H1 (cell line): ENCODE results near the gene CACNA1D. TPM values are rescaled to one million over a fixed set of nuclear protein-coding genes. Genes with fewer than 3 reads are reported as not detected.
A peak's percentile ranks its signal among the peaks of the same experiment; 100 is the strongest.

Experiments used
- CTCF ChIA-PET: fragments of 300-600 bp; sonication (Branson Sonifier 250); formaldehyde crosslinking; loops from one replicate; lab custom pipeline; 2021; ENCODE audit not compliant: partially characterized antibody; lab: Charles Lee
- POLR2A ChIA-PET: fragments of 300-600 bp; sonication (Branson Sonifier 250); formaldehyde crosslinking; loops from one replicate; lab custom pipeline; 2021; ENCODE audit warnings: inconsistent platforms; ENCODE audit not compliant: partially characterized antibody; lab: Charles Lee
- DNase-seq, 2 experiments: peaks; one replicate each; pipeline versions ENCODE4 v3.0.0 to v3.0.0-alpha.2; 2010 to 2022; ENCODE audit warnings: low spot score in 2 of 2, low read depth in 1 of 2, mixed read lengths in 1 of 2
- FAIRE-seq: peaks from 2 replicates; lab custom pipeline; 2011; peaks lifted over from hg19 to GRCh38; lab: Jason Lieb, UNC
- H2AFZ ChIP-seq: 2 replicates; pipeline ENCODE4 v1.8.1; 2012; ENCODE audit warnings: low read length, inconsistent platforms
- H2AK5ac ChIP-seq: 2 replicates; pipeline ENCODE4 v1.6.1; 2013; ENCODE audit warnings: low read depth, low read length
- H2BK120ac ChIP-seq: replicated peaks from 2 replicates; pipeline ENCODE3; 2013; ENCODE audit warnings: low read depth, low read length, inconsistent platforms
- H2BK12ac ChIP-seq: 2 replicates; pipeline ENCODE4 v1.6.1; 2013; ENCODE audit warnings: low read depth, low read length
- H2BK15ac ChIP-seq: 2 replicates; pipeline ENCODE4 v1.6.1; 2013; ENCODE audit warnings: low read length
- H2BK20ac ChIP-seq: 2 replicates; pipeline ENCODE4 v1.6.1; 2013; ENCODE audit warnings: low read length
- H2BK5ac ChIP-seq: 2 replicates; pipeline ENCODE4 v1.6.1; 2013; ENCODE audit warnings: low read depth, low read length
- H3K14ac ChIP-seq: 2 replicates; pipeline ENCODE4 v1.6.1; 2013; ENCODE audit warnings: inconsistent platforms; ENCODE audit not compliant: insufficient read length
- H3K18ac ChIP-seq: 2 replicates; pipeline ENCODE4 v1.6.1; 2013; ENCODE audit warnings: low read length; ENCODE audit errors: extremely low read depth
- H3K23ac ChIP-seq: 2 replicates; pipeline ENCODE4 v1.6.1; 2013; ENCODE audit warnings: inconsistent platforms; ENCODE audit not compliant: insufficient read length
- H3K23me2 ChIP-seq: 2 replicates; pipeline ENCODE4 v1.6.1; 2013; ENCODE audit warnings: low read depth, low read length
- H3K27ac ChIP-seq: 2 replicates; pipeline ENCODE4 v1.6.1; 2011; ENCODE audit warnings: low read depth, low read length, inconsistent platforms
- H3K27me3 ChIP-seq, 4 experiments: replicated peaks in 1 of 4; 1 replicate in 1 of 4; 2 replicates in 3 of 4; pipeline versions ENCODE4 v1.6.1 to v1.8.1; 2011 to 2013; ENCODE audit warnings: low read length in 3 of 4, mild to moderate bottlenecking in 3 of 4, inconsistent platforms in 2 of 4, mixed read lengths in 2 of 4, moderate library complexity in 1 of 4; ENCODE audit not compliant: control insufficient read depth in 3 of 4, insufficient read depth in 3 of 4; ENCODE audit errors: extremely low read depth in 1 of 4
- H3K36me3 ChIP-seq, 4 experiments: 2 replicates each; pipeline versions ENCODE4 v1.6.1 to v1.8.1; 2011 to 2013; ENCODE audit warnings: mild to moderate bottlenecking in 4 of 4, low read length in 3 of 4, moderate library complexity in 2 of 4, control low read depth in 1 of 4, inconsistent platforms in 1 of 4; ENCODE audit not compliant: insufficient read depth in 4 of 4, control insufficient read depth in 2 of 4
- H3K4ac ChIP-seq: replicated peaks from 2 replicates; pipeline ENCODE3; 2013; ENCODE audit warnings: low read length, low read depth, mixed read lengths, inconsistent platforms; ENCODE audit not compliant: insufficient read length
- H3K4me1 ChIP-seq, 4 experiments: replicated peaks in 1 of 4; 1 replicate in 1 of 4; 2 replicates in 3 of 4; pipeline versions ENCODE4 v1.6.1 to v1.8.1; 2011 to 2013; ENCODE audit warnings: low read length in 3 of 4, inconsistent platforms in 2 of 4, mixed read lengths in 1 of 4; ENCODE audit not compliant: insufficient read depth in 4 of 4, control insufficient read depth in 3 of 4
- H3K4me2 ChIP-seq, 2 experiments: 2 replicates each; pipeline versions ENCODE4 v1.6.1 to v1.8.1; 2011 to 2013; ENCODE audit warnings: low read depth in 2 of 2, low read length in 2 of 2, control low read depth in 1 of 2, inconsistent platforms in 1 of 2, mild to moderate bottlenecking in 1 of 2; ENCODE audit not compliant: insufficient read depth in 1 of 2
- H3K4me3 ChIP-seq, 4 experiments: fragments of 200-600, 300-600 bp in 1 of 4; sonication (generic), shearing (Covaris generic), sonication (Bioruptor Twin) in 1 of 4; 2 replicates each; pipeline versions ENCODE4 v1.5.1 to v1.8.1; 2011 to 2016; ENCODE audit warnings: low read length in 4 of 4, low read depth in 3 of 4, control low read depth in 2 of 4, inconsistent platforms in 2 of 4, mild to moderate bottlenecking in 2 of 4, mixed read lengths in 1 of 4, moderate library complexity in 1 of 4; ENCODE audit not compliant: insufficient read depth in 2 of 4; ENCODE audit errors: extremely low read depth in 1 of 4
- H3K56ac ChIP-seq: replicated peaks from 2 replicates; pipeline ENCODE3; 2013; ENCODE audit warnings: low read depth, mild to moderate bottlenecking, mixed read lengths, low read length, inconsistent platforms; ENCODE audit not compliant: insufficient read length
- H3K79me1 ChIP-seq: 2 replicates; pipeline ENCODE4 v1.6.1; 2013; ENCODE audit warnings: low read depth, low read length, control low read depth
- H3K79me2 ChIP-seq, 2 experiments: 2 replicates each; pipeline versions ENCODE4 v1.6.1 to v1.8.1; 2012 to 2013; ENCODE audit warnings: low read length in 2 of 2, mild to moderate bottlenecking in 2 of 2, inconsistent platforms in 1 of 2; ENCODE audit not compliant: insufficient read depth in 2 of 2, control insufficient read depth in 1 of 2
- H3K9ac ChIP-seq, 4 experiments: replicated peaks in 1 of 4; 1 replicate in 1 of 4; 2 replicates in 3 of 4; pipeline versions ENCODE4 v1.6.1 to v1.8.1; 2011 to 2013; ENCODE audit warnings: low read depth in 3 of 4, low read length in 3 of 4, control low read depth in 2 of 4, mild to moderate bottlenecking in 2 of 4, moderate library complexity in 2 of 4, inconsistent platforms in 1 of 4; ENCODE audit errors: extremely low read depth in 1 of 4
- H3K9me3 ChIP-seq, 2 experiments: 2 replicates each; pipeline versions ENCODE4 v1.6.1 to v1.8.1; 2012 to 2013; ENCODE audit warnings: mild to moderate bottlenecking in 2 of 2, moderate library complexity in 2 of 2, control low read depth in 1 of 2, inconsistent platforms in 1 of 2, low read depth in 1 of 2, low read length in 1 of 2, mixed read lengths in 1 of 2; ENCODE audit not compliant: insufficient read depth in 2 of 2
- H4K20me1 ChIP-seq, 2 experiments: replicated peaks in 1 of 2; 2 replicates each; pipeline versions ENCODE3 to v1.8.1; 2011 to 2013; ENCODE audit warnings: inconsistent platforms in 2 of 2, low read length in 2 of 2, mild to moderate bottlenecking in 1 of 2; ENCODE audit not compliant: insufficient read depth in 2 of 2, control insufficient read depth in 1 of 2
- H4K5ac ChIP-seq: 2 replicates; pipeline ENCODE4 v1.6.1; 2013; ENCODE audit warnings: low read length, low read depth, mixed read lengths, inconsistent platforms; ENCODE audit not compliant: insufficient read length
- H4K8ac ChIP-seq: 2 replicates; pipeline ENCODE4 v1.8.0; 2013; ENCODE audit warnings: mild to moderate bottlenecking, moderate library complexity, low read length, inconsistent platforms; ENCODE audit not compliant: insufficient read depth; ENCODE audit errors: extremely low read depth
- H4K91ac ChIP-seq: replicated peaks from 2 replicates; pipeline ENCODE3; 2013; ENCODE audit warnings: low read length, mixed read lengths, inconsistent platforms; ENCODE audit not compliant: insufficient read length
- ATF3 ChIP-seq: IDR thresholded peaks from 2 replicates; pipeline ENCODE4 v1.6.1; 2011; ENCODE audit warnings: low read depth, mild to moderate bottlenecking, low read length; ENCODE audit not compliant: insufficient read depth
- BCL11A ChIP-seq, 2 experiments: IDR thresholded peaks; one replicate each; pipeline ENCODE4 v1.6.1; 2011; ENCODE audit warnings: low read depth in 2 of 2, low read length in 2 of 2, mild to moderate bottlenecking in 2 of 2
- CEBPB ChIP-seq: IDR thresholded peaks from 2 replicates; pipeline ENCODE4 v1.6.1; 2012; ENCODE audit warnings: low read depth, low read length
- CREB1 ChIP-seq: IDR thresholded peaks from 2 replicates; pipeline ENCODE4 v1.6.1; 2012; ENCODE audit warnings: inconsistent platforms
- CTBP2 ChIP-seq: IDR thresholded peaks from 2 replicates; pipeline ENCODE4 v1.7.0; 2011; ENCODE audit warnings: borderline replicate concordance, mild to moderate bottlenecking, moderate library complexity, mixed read lengths, low read length; ENCODE audit not compliant: insufficient read depth, insufficient read length
- CTCF ChIP-seq, 3 experiments: IDR thresholded peaks; 1 replicate in 2 of 3; 2 replicates in 1 of 3; pipeline versions ENCODE4 v1.5.1 to v1.6.1; 2011; ENCODE audit warnings: low read length in 3 of 3, mild to moderate bottlenecking in 3 of 3, inconsistent platforms in 2 of 3, low read depth in 1 of 3, moderate library complexity in 1 of 3; ENCODE audit not compliant: insufficient read depth in 1 of 3; ENCODE audit errors: control extremely low read depth in 1 of 3
- JUND ChIP-seq: IDR thresholded peaks from 2 replicates; pipeline ENCODE4 v1.6.1; 2011; ENCODE audit warnings: mild to moderate bottlenecking, improper control_type of control experiment, low read length
- RAD21 ChIP-seq, 2 experiments: IDR thresholded peaks in 1 of 2; conservative IDR thresholded peaks in 1 of 2; 2 replicates each; pipeline ENCODE4 v1.6.1; 2011; ENCODE audit warnings: low read depth in 2 of 2, low read length in 2 of 2, improper control_type of control experiment in 1 of 2, inconsistent platforms in 1 of 2, mild to moderate bottlenecking in 1 of 2, moderate library complexity in 1 of 2
- SP1 ChIP-seq: IDR thresholded peaks from 2 replicates; pipeline ENCODE4 v1.6.1; 2011; ENCODE audit warnings: low read depth, low read length
- YY1 ChIP-seq: IDR thresholded peaks from 2 replicates; pipeline ENCODE4 v1.6.1; 2011; ENCODE audit warnings: low read depth, mild to moderate bottlenecking, low read length
- WGBS, 2 experiments: shearing (Covaris generic) in 1 of 2; methylation state at CpG; one replicate each; pipeline versions ENCODE4 v1.1.6 to v1.1.7; 2013 to 2015; ENCODE audit warnings: low lambda C conversion rate in 2 of 2, mixed read lengths in 2 of 2, inconsistent platforms in 1 of 2, low coverage in 1 of 2, missing lambda C conversion rate in 1 of 2; ENCODE audit not compliant: insufficient replicate concordance in 2 of 2, insufficient coverage in 1 of 2, insufficient read length in 1 of 2; ENCODE audit errors: extremely low coverage in 1 of 2, missing lambda C conversion rate in 1 of 2; 5-methylcytosine and 5-hydroxymethylcytosine counted together
- polyA plus RNA-seq, 7 experiments: library from polyadenylated mRNA; depleted of rRNA in 3 of 7; stranded (reverse) in 5 of 7; unstranded in 2 of 7; fragments of >200 nt in 5 of 7; fragments of 200-250 nt in 2 of 7; gene quantifications; 1 replicate in 5 of 7; 2 replicates in 1 of 7; 4 replicates in 1 of 7; pipeline versions ENCODE4 v1.2.1 to v1.2.3, GENCODE V29; 2011 to 2013; ENCODE audit warnings: missing spikeins in 2 of 7, mixed read lengths in 2 of 7
- total RNA-seq: library from RNA; stranded (reverse); fragmentation: NEBNext Ultra II Directional; extraction: Animal tissue kit (Norgen Biotek cat#: 25700); gene quantifications from 2 replicates; pipeline ENCODE4 v1.2.1, GENCODE V29; 2021

The CACNA1D gene
- total and polyA plus RNA-seq, 2 of the 8 experiments (the other 6 are each of a cell fraction or from before 2014, with no cell fraction given), result 2.0 to 2.9 TPM

- peaks cover 14 to 30% (median 21%) of the 10 kb centered on the region in 4 experiments for H3K4me1 ChIP-seq
- H4K91ac ChIP-seq, result no peak overlapping the region
- no peak overlapping the region for H3K14ac ChIP-seq
- H2BK5ac ChIP-seq, result no peak overlapping the region
- no peak overlapping the region; the same call in 1 of the 2 replicates for H4K8ac ChIP-seq
- no peak overlapping the region for H3K56ac ChIP-seq
- no peak overlapping the region for H3K23ac ChIP-seq
- no peak overlapping the region for H3K4me3 ChIP-seq
- peaks cover 0 to 2% of the 10 kb centered on the region in 2 experiments for H4K20me1 ChIP-seq
- no peaks in the 10 kb centered on the region for H3K27me3 ChIP-seq
- peak overlapping the region; percentile 28 for H2BK120ac ChIP-seq
- no peaks in the 10 kb centered on the region for H3K9me3 ChIP-seq
- ChIA-PET POLR2A (interaction anchor here (1.2 kb wide), 1 partner anchor 15 kb away, joined by 3 read pairs; no protein-coding TSS in a partner anchor), CTCF (interaction anchor here (0.6 to 1.5 kb wide), 2 partner anchors 9 to 494 kb away, joined by 3 to 5 read pairs; partner anchors contain the start of gene DCP1A)
- no peak overlapping the region for H4K5ac ChIP-seq
- H3K79me2 ChIP-seq, result 0 out of 4 replicates have a peak, but pooled peaks cover 0 to 3% of the 10 kb centered on the region in 2 experiments
- H3K23me2 ChIP-seq, result peaks cover 5% of the 10 kb centered on the region; the same call in 1 of the 2 replicates
- no peak overlapping the region for H3K4me2 ChIP-seq
- H3K79me1 ChIP-seq, result peaks cover 7% of the 10 kb centered on the region
- H2BK20ac ChIP-seq, result no peak overlapping the region
- H2BK12ac ChIP-seq, result no peak overlapping the region
- H2AK5ac ChIP-seq, result no peak overlapping the region
- no peak overlapping the region for H3K9ac ChIP-seq
- H3K4ac ChIP-seq, result peak overlapping the region; percentile 44
- H3K18ac ChIP-seq, result no peak overlapping the region
- FAIRE-seq (no peak), DNase-seq (no peak)
- H3K36me3 ChIP-seq, result peaks cover 0 to 6% (median 0%) of the 10 kb centered on the region in 4 experiments; a peak in 1 of 8 replicates
- no peak overlapping the region for H2BK15ac ChIP-seq
- no peak overlapping the region for H3K27ac ChIP-seq
- no peak overlapping the region for H2AFZ ChIP-seq
- 88% methylated on average over 5 of the region's 5 CpGs; no CpG with 5 or more reads in 1 of the 2 experiments for WGBS, 2 experiments
- TF ChIP-seq CTCF (IDR thresholded peaks at IDR 0.05; ENCODE audit: control extremely low read depth in 1 of 3, insufficient read depth in 1 of 3, low read depth in 1 of 3, low read length in 3 of 3) (peak in 2 of 3 experiments; percentile 7 to 13; a peak in 2 of 4 replicates), ATF3 (no peak), BCL11A (IDR thresholded peaks at IDR 0.05; ENCODE audit: low read depth in 2 of 2, low read length in 2 of 2) (no peak), RAD21 (IDR thresholded peaks at IDR 0.05 in 1 of 2, conservative IDR thresholded peaks at IDR 0.05 in 1 of 2; ENCODE audit: low read depth in 2 of 2, low read length in 2 of 2) (peak; percentile 1 to 10; a peak in 1 of 4 replicates), YY1 (no peak), SP1 (no peak), CEBPB (no peak), CTBP2 (no peak), JUND (no peak), CREB1 (no peak)
These were observed 346.9 kb downstream of the CACNA1D start for GRCh38 chr3:53841296-53841695.
